ENCODE data around the gene OR10G7.
"Not testable (repeated sequence)": the region's sequence is repeated elsewhere in the genome, so short reads cannot be mapped to it uniquely, and the experiment has no call there.

Gene OR10G7

GRCh38 chr11:124026498-124026897 is 14.6 kb downstream of the OR10G7 start, which contains the start of gene OR10G8:
Gene OR10G8, plus strand, starts transcription at chr11:124026798. Its CDS starts 2,825 bp downstream, at chr11:124029623.
- H3K9ac ChIP-seq (ENCODE audit: low read depth, low read length), result no peak within 1 kb of the TSS
- H3K27me3 ChIP-seq (ENCODE audit: control insufficient read depth, insufficient read depth, low read length), result no peaks in the 10 kb centered on the region
- no peak within 1 kb of the TSS for H3K4me2 ChIP-seq (ENCODE audit: low read length)

GRCh38 chr11:124015837-124016236 is 25.3 kb downstream of the OR10G7 start:
- not testable (repeated sequence) for H3K36me3 ChIP-seq (ENCODE audit: insufficient read depth, low read length); H3K4me2 ChIP-seq (ENCODE audit: low read length)

More at GRCh38 chr11:124026498-124026897, 14.6 kb downstream of the OR10G7 start, which contains the start of gene OR10G8:
- no peak within 1 kb of the TSS for H3K4me3 ChIP-seq (ENCODE audit: low read length)
- no peaks in the 10 kb centered on the region for H3K4me1 ChIP-seq (ENCODE audit: control insufficient read depth, insufficient read depth, low read length)
- no peaks in the 10 kb centered on the region for H3K9me3 ChIP-seq (replicated peaks; ENCODE audit: low read length)
- no peaks in the 10 kb centered on the region for H3K36me3 ChIP-seq (ENCODE audit: insufficient read depth, low read length)

GRCh38 chr11:124012697-124013096 is 28.4 kb downstream of the OR10G7 start, which contains the start of gene OR10G4:
Gene OR10G4, plus strand, starts transcription at chr11:124012997. Its CDS starts 2,578 bp downstream, at chr11:124015575.
- Histone ChIP-seq H3K4me3 (ENCODE audit: low read length) (no peak within 1 kb of the TSS), H3K36me3 (ENCODE audit: insufficient read depth, low read length) (no peaks in the 10 kb centered on the region), H3K27me3 (ENCODE audit: control insufficient read depth, insufficient read depth, low read length) (no peaks in the 10 kb centered on the region), H3K4me2 (ENCODE audit: low read length) (no peak within 1 kb of the TSS), H3K9ac (ENCODE audit: low read depth, low read length) (no peak within 1 kb of the TSS), H3K4me1 (ENCODE audit: control insufficient read depth, insufficient read depth, low read length) (no peaks in the 10 kb centered on the region), H3K9me3 (replicated peaks; ENCODE audit: low read length) (no peaks in the 10 kb centered on the region)

More at GRCh38 chr11:124015837-124016236, 25.3 kb downstream of the OR10G7 start:
- not testable (repeated sequence) for H3K9me3 ChIP-seq (replicated peaks; ENCODE audit: low read length); H3K27me3 ChIP-seq (ENCODE audit: control insufficient read depth, insufficient read depth, low read length); H3K4me3 ChIP-seq (ENCODE audit: low read length); H3K9ac ChIP-seq (ENCODE audit: low read depth, low read length); H3K4me1 ChIP-seq (ENCODE audit: control insufficient read depth, insufficient read depth, low read length)

- H3K27me3 ChIP-seq (ENCODE audit: control insufficient read depth, insufficient read depth, low read length), result no peaks in the 10 kb centered on the region
- no peak within 1 kb of the TSS for H3K4me2 ChIP-seq (ENCODE audit: low read length)
- no peak within 1 kb of the TSS for H3K9ac ChIP-seq (ENCODE audit: low read depth, low read length)
- no peak within 1 kb of the TSS for H3K4me3 ChIP-seq (ENCODE audit: low read length)
- no peaks in the 10 kb centered on the region for H3K4me1 ChIP-seq (ENCODE audit: control insufficient read depth, insufficient read depth, low read length)
- no peaks in the 10 kb centered on the region for H3K36me3 ChIP-seq (ENCODE audit: insufficient read depth, low read length)
- H3K9me3 ChIP-seq (replicated peaks; ENCODE audit: low read length), result no peaks in the 10 kb centered on the region
Observed at GRCh38 chr11:123995119-123995518, 46.0 kb downstream of the OR10G7 start, which contains the start of gene OR10G6. Gene OR10G6, minus strand, starts transcription at chr11:123995161. Its CDS starts 0 bp downstream, at chr11:123995161.
